NCI-H2196 treated with DMSO at 0.1 percent for 48 hours (cell line): ENCODE results near the gene OSM.

Source experiments
- DNase-seq: peaks from one replicate; lab custom pipeline; 2025; ENCODE audit not compliant: unreplicated experiment; lab: John Stamatoyannopoulos, UW

OSM gene

GRCh38 chr22:30297991-30298701 lies 31.5 kb upstream of the OSM start:
- DNase-seq, result no peak

GRCh38 chr22:30297276-30297990 lies 30.8 kb upstream of the OSM start:
- DNase-seq, result no peak

GRCh38 chr22:30296833-30297232 lies 30.2 kb upstream of the OSM start:
- DNase-seq, result no peak

- no peak for DNase-seq
Observed at GRCh38 chr22:30296324-30296723, 29.7 kb upstream of the OSM start.

- no peak for DNase-seq
Observed at GRCh38 chr22:30295576-30295975, 28.9 kb upstream of the OSM start.

GRCh38 chr22:30294830-30295229 lies 28.2 kb upstream of the OSM start:
- DNase-seq, result no peak

- no peak for DNase-seq
Observed at GRCh38 chr22:30294066-30294465, 27.4 kb upstream of the OSM start.

GRCh38 chr22:30293026-30293425 lies 26.4 kb upstream of the OSM start:
- no peak for DNase-seq

- no peak for DNase-seq
Observed at GRCh38 chr22:30292069-30292970, 25.7 kb upstream of the OSM start.

GRCh38 chr22:30291058-30291892 lies 24.6 kb upstream of the OSM start:
- DNase-seq, result peak; percentile 79

- DNase-seq, result peak; percentile 79
Observed at GRCh38 chr22:30290342-30291057, 23.8 kb upstream of the OSM start.

GRCh38 chr22:30289980-30290313 lies 23.3 kb upstream of the OSM start:
- DNase-seq, result no peak

GRCh38 chr22:30289141-30289979 lies 22.7 kb upstream of the OSM start, which contains the start of gene CASTOR1:
Gene CASTOR1, minus strand, starts transcription at chr22:30289505. Its CDS starts 8 bp downstream, at chr22:30289497.
- peak; percentile 84 for DNase-seq

- no peak for DNase-seq
Observed at GRCh38 chr22:30288419-30289140, 21.9 kb upstream of the OSM start.

- no peak for DNase-seq
Observed at GRCh38 chr22:30287648-30288418, 21.2 kb upstream of the OSM start.

GRCh38 chr22:30286813-30287647 lies 20.4 kb upstream of the OSM start:
- DNase-seq, result no peak

- DNase-seq, result no peak
Observed at GRCh38 chr22:30286331-30286730, 19.7 kb upstream of the OSM start.
